ENCODE results near the gene CYS1. TPM values are rescaled to one million over a fixed set of nuclear protein-coding genes. Genes with fewer than 3 reads are reported as not detected.

The CYS1 gene
- total RNA-seq, 1 donor from 2014 or later, result 223 TPM

DNA sequence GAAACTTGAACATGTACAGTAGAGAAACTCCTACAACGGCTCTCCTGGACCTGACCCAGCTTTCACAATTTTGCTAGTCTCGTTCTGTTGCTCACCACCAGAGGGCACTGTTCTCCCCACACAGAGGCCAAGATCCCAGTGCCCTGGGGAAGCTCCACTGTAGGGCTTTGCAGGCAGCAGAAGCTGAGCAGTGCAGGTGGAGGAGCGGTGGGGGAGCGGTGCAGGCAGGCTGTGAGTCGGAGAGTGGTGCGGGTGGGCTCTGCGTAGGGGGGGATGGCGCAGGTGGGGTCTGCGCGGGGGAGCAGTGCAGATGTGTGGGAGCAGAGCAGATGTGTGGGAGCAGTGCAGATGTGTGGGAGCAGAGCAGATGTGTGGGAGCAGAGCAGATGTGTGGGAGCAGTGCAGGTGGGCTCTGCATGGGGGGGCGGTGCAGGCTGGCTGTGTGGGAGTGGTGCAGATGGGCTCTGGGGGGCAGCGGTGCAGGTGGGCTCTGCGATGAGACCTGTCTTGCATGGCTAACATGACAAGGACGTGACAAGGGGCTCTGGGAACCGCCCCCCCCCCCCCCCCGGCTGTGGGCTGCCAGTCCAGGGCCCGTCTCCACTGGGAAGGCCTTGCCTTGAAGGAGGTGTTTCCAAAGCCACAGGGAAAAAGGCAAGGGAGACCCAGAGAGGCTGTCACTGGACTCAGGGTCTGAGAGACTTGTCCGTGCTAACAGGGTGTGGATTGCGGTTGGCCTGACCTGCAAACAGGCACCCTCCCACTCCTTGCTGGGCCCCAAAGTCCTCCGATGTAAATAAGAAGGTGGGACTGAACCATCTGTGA lies 7.3 kb downstream of the CYS1 start:
- peak; percentile 85 for DNase-seq (ENCODE audit: low read depth)

DNA sequence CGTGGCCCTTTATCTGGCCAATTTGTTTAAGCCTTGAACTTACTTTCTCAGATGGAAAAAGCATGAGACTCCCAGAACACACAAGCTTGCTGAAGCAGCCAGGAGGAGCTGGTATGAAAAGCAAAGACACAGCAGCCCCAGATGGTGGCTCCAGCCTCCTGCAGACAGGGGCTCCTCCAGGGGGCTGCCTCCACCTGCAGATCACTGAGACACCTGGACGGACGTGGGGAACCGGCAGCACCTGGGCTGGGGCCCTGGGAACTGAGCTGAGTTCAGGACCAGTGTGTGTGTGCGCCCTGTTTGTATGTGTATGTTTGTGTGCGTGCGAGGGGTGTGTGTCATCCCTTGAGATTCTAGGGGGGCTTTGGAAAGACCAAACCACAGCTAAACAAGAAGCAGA lies 8.6 kb downstream of the CYS1 start:
- no peak for DNase-seq (ENCODE audit: low read depth)

DNA sequence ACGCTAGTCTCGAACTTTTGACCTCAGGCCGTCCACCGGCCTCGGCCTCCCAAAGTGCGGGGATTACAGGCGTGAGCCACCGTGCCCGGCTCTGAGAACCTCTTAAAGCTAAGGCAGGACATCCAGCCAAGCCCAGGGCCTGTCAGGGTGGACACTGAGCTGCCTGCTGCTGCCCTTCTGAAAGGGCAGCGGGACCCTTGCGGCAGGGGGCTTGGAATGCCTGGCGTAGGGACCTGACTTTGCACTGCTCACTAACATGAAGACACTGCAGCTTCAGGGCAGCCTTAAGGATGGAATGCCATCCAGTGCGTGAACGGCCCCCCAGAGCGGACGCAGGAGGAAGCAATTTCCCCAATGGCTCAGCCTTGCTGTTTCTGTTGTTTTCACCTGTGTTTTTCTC lies 9.0 kb downstream of the CYS1 start:
- DNase-seq (ENCODE audit: low read depth), result no peak

DNA sequence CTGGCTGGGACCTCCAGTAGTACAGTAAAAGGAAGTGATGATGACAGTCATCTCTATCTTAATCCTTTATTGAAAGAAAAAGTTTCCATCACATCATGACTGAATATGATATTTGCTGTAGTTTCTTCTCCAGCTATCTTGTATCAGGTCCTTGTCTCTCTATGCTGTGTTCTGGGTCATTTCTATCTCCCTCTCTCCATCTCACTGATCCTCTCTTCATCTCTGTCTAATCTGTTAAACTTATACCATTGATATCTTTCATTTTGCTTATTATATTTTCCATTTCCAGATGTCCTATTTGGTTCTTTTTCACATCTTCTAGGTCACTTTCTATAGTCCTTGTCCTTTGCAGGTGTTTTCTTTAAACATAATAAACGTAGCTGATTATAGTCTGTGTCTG lies 12.3 kb downstream of the CYS1 start:
- no peak for DNase-seq (ENCODE audit: low read depth)

DNA sequence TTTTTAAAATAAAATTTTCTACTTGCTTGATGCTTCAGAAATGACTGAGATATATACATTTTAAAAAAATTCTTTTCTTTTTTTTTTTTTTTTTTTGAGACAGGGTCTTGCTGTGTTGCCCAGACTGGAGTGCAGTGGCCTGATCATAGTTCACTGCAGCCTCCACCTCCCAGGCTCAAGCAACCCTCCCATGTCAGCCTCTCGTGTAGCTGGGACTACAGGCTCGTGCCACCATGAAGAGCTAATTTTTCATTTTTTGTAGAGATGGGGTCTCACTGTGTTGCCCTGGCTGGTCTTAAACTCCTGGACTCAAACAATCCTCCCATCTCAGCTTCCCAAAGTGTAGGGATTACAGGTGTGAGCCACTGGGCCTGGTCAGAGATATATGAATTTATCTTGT lies 12.9 kb downstream of the CYS1 start:
- no peak for DNase-seq (ENCODE audit: low read depth)

DNA sequence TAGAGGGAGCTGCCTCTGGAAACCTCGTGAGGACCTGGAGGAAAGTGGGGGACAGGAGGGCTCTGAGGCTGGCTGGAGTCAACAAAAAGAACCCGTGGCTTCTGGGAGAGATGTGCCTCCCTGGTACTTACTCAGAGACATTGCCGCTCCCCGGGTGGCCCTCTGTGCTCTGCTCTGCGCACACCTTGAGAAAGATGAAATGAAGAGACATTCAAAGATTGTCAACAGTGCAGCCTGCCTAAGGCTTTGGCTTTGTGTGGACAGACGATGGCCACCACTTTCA lies 14.5 kb downstream of the CYS1 start:
- DNase-seq (ENCODE audit: low read depth), result no peak

DNA sequence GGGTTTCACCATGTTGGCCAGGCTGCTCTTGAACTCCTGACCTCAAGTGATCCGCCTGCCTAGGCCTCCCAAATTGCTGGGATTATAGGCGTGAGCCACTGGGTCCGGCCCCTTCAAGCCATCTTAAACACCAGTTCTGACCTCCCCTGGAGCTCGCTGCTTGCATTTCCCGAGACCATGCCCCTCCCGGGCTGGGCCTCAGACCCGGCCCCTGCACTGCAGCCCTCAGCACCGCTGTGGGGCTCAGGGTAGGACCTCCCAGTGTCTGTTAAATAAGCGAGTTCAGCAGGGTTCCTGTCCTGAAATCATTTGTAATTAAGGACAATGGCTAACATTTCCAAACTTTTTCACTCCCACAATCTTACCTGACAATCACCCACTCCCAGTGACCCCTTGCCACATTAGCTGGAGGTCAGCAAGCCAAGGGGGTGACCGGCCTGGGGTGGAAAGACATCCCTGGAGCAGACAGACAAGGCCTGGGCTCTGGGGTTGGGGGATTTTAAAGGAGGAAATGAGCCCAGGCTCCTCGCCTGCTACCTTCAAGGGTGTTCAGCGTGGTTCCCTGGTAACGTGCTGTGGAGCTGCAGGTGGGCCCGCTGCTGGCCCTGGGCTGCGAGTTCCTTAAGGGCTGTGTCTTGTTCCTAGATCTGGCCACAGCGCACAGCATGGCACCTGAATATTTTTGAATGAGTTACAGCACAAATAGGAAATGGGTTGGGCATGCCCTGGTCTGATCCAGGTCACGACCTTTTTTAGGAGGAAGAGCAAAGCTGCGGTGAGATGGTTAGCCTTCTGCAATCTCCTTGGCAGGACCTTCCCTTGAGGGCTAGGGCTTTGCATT lies 15.1 kb downstream of the CYS1 start:
- DNase-seq (ENCODE audit: low read depth), result no peak

DNA sequence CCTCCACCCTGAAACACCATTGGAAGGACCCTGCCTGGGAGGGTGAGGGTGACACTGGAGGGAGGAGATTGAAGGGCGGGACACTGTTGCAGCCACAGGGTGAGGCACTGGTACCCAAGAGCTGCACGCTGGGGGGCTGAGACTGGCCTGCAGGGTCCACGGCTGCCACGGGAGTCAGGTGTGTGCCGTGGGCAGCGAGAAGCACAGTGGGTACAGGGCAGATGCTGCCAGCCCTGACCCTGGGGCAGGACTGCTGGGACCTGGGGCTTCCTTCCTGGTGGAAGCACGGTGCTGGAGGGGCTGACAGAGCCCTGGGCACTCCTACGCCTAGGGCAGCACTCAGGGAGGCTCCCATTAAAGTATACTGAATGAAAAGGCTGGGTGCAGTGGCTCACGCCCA lies 16.6 kb downstream of the CYS1 start:
- DNase-seq (ENCODE audit: low read depth), result no peak

DNA sequence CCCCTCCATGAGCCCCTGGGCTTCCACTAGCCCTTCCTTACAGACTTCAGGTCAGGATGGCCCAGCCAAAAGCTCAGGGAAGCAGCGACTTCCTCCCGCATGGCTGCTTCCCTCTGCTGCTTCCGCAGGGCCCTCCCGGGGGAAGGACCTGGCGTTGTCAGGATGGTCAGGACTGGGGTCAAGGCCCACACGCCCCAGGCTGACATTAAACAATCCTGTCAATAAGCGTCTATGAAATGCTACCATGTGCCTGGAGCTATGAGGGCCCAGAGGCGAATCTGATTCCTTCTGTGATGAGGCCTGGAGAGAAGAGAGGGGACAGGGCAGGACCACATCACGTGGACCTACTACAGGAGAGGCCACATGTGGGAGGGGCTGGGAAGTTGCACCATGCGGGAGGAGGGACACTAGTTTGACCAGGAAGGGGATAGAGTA lies 17.3 kb downstream of the CYS1 start:
- DNase-seq (ENCODE audit: low read depth), result no peak

DNA sequence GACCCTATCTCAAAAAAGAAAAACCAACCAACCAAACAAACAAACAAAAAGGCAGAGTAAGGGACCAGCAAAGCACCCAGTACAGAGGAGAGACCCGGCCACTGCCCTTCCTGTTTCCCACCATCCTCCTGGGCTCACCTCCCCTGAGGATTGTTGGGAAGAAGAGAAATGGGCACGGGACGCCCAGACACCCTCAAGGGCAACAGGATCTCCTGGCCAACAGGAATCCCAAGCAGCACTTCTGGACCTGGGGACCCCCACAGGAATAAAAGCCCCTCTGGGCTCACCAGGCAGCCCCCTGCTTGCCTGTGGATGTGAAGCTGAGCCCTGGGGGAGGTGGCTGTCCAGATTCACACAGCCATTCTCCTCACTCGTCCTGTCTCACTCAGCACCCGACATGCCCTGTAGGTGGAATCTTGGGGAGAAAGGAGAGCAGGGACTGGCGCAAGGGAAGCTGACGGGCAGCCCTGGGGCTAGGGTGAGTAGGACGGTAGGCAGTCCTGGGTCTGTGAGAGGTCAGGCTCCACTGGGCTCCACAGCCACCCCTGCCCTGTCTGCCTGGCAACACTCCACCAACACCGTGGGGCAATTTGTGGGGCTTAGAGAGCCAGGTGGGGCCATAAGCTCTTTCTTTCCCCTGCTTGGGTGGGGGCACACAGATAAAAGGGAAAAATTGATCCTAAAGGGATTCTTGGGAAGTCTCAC lies 18.8 kb downstream of the CYS1 start:
- DNase-seq (ENCODE audit: low read depth), result no peak

DNA sequence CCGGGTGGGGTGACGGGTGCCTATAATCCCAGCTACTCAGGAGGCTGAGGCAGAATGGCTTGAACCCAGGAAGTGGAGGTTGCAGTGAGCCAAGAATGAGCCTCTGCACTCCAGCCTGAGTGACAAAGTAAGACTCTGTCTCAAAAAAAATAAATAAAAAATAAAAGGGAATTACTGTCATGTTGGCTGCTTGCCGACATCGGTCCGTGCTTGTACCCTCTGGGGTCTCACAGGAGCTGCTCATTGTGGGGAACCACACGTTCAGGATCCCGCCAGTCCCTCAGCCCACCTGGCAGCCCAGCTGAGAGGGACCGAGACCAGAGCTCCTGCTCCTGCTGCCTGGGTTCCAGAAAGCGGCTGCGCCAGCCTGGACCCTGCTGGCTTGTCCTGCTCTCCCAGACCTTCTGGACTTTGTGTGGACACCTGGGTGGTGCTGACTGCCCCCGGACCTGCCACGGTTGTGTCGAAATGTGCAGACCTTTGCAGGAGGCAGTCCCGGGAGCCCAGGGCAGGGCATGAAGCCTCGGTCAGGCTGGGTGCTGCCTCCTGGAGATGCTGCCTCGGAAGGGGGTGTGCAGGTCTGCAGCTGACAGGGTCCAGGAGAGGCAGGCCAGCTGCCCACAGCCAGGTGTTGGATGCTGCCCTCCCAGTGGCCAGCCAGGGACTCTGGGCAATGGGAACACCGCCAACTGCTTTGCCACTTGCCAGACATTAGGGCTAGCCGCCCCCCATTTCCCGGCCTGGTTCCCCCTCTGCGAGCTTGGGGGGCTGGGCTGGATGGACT lies 20.5 kb downstream of the CYS1 start:
- no peak for DNase-seq (ENCODE audit: low read depth)

DNA sequence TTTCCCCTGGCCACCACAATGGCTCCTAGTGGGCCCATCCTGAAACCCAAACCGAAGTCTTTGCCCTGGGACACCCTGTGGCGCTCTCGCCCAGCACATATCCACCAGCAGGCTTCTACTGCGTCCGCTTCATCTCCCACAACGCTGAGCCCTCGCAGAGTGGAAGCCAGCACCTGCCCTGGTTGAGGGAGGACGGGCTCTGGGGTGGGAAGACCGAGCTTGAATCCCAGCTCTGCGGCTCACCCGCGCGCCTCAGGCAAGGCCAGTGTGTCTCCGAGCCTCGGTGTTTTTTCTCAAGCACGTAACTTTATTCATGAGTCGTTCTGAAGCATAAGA lies 21.2 kb downstream of the CYS1 start:
- DNase-seq (ENCODE audit: low read depth), result no peak

DNA sequence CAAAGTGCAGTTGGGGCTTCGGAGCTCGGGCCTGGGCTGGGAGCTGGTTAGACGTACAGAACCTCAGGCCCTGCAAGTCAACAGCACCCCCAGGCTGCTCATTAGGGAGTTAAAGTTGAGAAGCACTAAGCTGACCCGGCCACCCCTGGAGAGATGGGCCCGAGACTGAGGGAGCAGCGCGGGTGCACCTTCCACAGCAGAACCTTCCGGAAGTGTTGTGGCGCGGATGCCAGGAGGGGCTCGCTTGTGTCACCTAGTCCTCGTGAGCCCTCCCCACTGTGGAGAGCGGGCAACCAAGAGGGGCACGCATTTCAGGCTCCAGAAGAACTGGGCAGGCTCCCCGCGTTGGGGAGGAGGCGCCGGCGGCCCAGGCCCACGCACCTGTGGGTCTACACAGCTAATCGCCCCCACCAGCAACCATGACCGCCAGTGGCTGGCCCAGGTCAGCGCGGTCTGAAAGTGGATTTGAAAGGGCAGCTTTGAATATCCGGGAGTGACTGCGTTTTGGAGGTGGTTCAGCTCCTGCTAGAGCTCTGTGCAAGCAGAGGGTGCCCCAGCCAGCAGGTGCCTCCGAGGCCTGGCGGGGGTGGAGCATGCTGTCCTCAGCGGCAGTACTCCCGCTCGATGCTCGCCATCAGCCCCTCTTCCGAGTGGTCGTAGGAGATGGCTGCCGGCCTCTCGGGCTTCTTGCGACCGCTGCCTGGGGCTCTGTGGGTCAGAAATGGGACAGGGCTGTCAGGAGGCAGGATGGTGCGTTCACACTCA lies 21.8 kb downstream of the CYS1 start:
- no peak for DNase-seq (ENCODE audit: low read depth)

DNA sequence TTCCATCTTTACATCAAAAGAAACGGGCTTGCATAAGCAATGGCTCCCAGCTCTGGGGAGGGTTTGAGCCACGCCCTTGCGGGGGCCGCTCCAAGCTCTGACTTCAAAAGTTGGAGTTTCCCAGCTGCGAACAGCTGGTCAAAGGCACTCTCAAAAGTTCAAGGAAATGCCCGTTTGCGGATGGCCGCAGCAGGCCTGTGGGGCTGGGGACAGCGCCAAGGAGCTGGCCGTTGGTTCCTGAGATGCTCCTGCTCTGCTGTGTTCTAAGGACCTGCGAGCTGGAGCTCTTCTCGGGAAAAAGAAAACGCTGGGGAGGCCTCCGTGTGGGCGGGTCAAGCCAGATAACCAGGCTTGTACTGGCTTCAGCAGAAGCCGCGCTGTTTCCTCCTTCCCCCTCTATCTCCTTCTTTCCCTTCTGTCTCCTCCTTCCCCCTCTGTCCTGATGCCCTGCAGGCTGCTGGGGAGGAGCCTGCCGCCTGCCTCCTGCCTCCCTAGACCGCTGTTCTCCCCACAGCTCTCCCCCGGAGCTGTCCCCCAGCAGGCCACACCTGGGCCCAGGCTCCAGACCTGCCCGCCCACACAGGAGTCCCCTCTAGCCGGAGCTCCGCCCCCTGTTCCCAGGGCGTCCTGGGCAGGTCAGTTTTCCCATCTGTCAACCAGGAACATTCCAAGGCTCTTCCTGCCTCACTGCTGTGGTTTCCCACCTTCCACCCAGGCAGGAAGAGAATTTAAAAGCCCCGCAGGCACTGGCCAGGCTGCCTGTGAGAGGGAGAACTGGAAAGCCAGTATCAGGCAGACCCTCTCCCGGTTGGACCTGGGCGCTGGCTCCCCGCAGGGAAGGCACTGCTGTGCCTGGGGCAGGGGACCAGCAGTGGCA lies 22.7 kb downstream of the CYS1 start:
- peak; percentile 59 for DNase-seq (ENCODE audit: low read depth)

DNA sequence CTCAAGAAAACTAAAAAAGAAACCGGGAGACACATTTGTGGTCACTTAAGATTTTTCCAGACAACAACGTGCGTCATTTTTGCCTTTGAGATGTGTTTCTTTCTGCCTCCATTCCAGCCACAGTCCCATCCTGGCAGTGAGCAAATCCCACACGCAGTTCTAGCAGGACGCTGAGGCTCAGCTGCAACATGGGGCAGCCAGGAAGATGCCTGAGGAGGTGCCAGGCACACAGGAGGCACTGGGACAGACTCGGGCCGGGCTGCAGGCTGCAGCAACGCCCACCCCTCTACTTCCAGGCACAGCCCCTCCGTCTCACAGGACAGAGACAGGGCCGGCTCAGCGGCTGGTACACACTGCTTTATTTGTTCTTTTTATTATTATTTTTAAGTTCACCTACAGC lies 23.8 kb downstream of the CYS1 start:
- no peak for DNase-seq (ENCODE audit: low read depth)

DNA sequence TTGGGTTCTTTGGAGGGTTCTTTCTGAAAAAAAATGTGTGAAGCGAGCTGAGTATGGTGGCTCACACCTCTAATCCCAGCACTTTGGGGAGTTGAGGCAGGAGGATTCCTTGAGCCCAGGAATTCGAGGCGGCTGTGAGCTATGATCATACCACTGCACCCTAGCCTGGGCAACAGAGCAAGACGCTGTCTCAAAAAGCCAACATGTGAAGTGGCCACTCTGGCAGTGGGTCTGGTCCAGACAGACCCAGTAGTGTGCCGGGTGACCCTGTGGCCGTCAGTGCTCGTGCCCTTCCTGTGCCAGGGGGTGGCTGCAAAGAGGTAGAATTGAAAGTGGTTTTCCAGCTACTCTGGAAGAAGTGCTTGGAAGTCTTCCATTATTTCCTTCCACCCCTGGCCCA lies 25.2 kb downstream of the CYS1 start:
- DNase-seq (ENCODE audit: low read depth), result no peak

DNA sequence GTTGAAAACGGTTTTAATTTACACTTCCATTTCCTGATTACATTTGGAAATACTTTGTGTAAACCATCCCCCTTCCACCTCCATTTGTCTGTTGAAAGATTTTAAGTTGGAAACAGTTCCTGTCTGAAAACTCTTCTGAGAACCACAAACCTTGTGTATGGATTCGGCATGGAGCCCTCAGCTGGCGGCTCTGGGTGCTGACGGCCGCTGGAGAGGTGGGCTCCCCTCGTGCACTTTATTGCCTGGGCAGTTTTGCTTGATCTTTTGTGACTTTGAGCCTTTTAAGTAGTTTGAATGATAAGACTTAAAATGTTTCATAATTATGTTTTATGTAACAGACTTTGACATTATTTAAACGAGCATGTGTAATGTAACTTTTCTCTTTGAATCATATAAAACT lies 25.8 kb downstream of the CYS1 start:
- no peak for DNase-seq (ENCODE audit: low read depth)

DNA sequence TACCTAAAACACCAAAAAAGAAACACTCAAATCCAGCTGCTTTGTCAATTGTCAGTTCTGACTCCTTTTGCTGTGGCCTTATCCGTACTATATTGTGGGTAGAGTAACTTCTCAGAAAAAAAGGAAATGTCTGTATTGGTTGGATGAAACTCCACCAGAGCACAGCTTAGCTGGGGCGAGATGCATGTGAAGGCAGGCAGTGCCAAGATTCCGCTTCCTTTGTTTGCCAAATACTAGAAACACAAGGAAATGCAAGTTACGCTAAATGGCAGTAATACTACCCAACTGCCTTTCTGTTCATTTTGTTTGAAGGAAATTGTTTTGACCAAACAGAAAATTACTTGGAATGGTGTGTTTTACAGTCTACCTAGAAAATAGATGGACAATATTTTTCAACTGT lies 26.9 kb downstream of the CYS1 start:
- DNase-seq (ENCODE audit: low read depth), result no peak

DNA sequence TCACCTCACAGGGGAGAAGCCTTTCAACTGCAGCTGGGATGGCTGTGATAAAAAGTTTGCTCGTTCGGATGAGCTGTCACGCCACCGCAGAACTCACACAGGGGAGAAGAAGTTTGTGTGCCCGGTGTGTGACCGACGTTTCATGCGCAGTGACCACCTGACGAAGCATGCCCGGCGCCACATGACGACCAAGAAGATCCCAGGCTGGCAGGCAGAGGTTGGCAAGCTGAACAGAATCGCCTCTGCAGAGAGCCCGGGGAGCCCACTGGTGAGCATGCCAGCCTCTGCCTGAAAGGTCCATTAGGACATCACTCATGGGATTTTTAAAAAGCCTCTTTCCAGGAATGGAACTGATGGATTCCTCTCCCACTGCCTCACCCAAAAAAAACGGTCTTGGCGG lies 28.0 kb downstream of the CYS1 start:
- DNase-seq (ENCODE audit: low read depth), result no peak

DNA sequence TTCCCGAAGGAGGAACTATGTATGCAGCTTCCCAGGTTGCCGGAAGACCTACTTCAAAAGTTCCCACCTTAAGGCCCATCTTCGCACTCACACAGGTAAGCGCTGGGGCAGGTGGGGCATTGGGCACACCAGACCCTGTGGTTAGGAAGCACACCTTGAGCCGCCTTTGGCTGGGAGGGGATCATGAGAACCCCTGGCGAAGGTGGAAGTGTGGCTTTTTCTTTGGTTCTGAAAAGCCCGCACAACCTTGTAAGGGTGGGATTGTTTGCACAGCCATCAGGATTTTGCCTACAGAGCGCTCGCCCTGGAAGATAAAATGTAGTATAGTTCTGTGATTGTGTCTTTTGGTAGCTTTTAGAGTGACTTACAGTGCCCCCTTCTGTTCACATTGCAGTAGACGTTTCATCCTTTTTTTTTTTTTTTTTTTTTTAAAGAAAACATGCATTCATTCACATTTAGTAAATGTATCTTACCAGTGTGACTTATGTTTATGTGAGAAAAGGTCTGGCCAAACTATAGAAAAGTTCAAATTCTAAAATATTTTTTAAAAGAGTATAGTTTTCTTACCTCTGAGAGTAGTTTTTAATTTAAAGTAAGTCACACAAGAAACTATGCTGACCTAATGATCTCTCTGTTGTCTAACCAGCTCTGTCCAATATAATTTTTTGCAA lies 31.6 kb downstream of the CYS1 start:
- peak; percentile 58 for DNase-seq (ENCODE audit: low read depth)

Data from renal cortical epithelial cell (primary cell).